Measurements from ENCODE around the gene ZNF492.
"Not testable (repeated sequence)": the region's sequence is repeated elsewhere in the genome, so short reads cannot be mapped to it uniquely, and the experiment has no call there.

ZNF492 gene

DNA sequence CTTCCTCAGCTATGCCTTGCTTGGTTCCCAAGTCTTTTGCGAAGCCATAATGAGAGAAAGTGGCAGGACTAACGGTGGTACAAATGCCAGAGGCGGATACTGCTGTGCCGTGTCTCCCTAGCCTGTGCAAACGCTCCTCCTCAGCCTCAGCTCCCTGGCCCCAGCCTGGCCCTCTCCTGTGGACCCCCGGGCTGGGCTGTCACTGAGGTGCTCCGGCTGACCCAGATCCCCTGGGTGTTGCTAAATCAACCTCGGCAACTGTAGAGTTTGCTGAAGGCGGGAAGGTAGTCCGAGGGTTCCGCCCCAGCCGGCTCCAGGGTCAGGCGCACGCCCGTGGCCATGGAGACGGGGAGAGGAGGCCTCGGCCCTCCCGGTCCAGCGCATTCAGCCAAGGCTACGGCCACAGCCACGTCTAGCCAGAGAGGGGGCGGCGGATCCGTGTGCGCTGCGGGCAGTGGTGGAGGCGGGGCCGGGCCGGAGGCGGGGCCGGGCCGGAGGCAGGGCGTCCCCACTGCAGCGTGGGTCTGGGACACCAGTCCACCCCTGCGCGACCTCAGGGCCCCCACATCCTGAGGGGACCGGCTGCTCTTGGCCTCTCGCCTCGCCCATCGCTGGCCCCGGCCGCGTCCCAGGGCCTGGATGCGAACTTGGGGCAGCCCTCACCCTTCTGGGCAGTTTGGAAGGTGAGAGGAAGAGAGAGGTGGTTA, 16.4 kb upstream of the ZNF492 start:
- no peak for DNase-seq

DNA sequence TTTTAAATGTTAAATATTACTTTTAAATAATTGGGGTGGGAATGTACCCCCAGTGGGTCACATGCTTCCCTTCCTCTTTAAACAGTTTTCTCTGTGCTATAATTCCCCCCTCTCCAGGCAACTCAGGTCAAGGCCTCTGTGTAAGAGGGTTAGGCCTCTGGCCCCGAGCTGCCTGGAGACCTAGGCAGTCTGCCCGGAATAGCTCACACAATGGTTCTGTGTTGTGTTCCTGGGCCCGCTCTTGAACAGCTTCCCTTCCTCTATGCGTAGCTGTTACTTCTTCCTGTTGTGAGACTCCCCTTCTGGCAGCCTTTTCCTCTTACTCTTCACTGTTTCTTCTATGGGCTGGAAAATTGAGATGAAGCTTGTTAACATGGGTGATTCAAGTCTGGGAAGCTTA, 14.8 kb upstream of the ZNF492 start:
- DNase-seq: no peak

DNA sequence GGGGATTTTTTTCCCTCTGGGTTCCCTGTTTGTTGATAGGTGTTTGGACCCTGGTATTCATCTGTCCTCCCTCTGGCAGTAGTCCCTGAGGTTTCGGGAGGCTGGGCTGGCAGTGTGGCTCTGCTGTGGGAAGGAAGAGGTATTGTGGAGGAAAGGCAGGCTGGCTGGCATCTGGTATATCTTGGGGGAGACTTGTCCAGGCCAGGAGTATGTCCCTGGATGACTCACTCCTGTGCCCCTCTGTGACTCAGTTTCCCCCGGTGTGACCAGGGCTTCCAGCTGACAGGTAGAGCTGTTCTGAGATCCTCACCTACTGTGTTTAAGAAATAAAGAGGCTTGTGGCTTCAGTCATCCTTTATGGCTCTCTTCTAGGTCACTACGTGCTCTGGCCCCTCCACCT, 14.2 kb upstream of the ZNF492 start:
- DNase-seq: no peak

DNA sequence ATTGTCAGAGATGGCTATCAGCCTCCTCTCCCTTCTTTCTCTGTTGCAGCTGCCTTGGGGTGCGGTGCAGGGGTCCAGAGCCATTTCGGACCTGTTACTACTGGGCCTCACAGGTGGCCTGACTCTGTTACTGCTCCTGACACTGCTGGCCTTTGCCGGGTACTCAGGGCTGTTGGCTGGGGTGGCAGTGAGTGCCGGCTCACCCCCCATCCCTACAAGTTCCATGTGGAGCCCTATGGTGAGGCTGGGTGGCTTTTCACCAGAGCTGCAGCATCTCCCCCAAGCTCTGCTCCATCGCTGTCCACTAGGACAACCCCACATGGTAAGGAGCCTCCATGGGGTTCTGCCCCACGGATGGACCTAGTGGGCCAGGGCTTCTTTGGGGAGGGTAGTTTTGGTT, 13.7 kb upstream of the ZNF492 start:
- DNase-seq: no peak

DNA sequence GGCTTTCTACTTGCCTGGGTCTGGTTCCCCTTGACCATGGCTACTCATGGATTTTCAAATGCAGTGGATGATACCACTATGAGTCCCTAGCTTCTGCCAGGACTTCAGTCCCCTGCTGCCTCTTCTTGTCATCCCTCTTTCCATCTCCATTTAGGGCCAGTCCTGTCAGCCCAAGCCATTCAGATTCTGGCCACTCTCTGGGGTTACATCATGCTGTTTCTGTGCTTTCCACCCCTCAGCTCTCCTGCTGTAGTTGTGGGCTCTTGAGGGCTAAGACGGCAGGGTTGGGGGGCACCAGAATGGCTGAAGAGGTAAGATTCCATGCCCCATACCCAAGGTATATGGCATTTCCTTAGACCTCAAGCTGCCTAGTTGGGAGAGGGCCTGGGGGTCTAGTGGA, 13.2 kb upstream of the ZNF492 start:
- DNase-seq: no peak

DNA sequence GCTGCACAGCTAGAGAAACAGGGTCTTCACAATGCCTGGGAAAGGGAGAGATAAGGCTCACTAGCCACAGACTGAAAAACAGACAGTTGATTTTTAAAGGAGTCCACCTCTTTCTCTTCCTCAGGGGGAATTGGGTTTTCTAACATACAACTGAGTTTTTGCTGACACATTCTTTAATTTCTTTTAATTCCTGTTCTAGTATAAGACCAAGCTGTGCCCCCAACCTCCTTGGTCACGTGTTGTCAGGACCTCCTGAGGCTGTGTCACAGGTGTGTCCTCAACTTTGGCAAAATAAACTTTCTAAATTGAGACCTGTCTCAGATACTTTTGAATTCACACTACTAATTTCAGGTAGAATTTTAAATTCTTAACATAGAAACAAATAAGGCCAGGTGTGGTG, 12.1 kb upstream of the ZNF492 start:
- no peak for DNase-seq

DNA sequence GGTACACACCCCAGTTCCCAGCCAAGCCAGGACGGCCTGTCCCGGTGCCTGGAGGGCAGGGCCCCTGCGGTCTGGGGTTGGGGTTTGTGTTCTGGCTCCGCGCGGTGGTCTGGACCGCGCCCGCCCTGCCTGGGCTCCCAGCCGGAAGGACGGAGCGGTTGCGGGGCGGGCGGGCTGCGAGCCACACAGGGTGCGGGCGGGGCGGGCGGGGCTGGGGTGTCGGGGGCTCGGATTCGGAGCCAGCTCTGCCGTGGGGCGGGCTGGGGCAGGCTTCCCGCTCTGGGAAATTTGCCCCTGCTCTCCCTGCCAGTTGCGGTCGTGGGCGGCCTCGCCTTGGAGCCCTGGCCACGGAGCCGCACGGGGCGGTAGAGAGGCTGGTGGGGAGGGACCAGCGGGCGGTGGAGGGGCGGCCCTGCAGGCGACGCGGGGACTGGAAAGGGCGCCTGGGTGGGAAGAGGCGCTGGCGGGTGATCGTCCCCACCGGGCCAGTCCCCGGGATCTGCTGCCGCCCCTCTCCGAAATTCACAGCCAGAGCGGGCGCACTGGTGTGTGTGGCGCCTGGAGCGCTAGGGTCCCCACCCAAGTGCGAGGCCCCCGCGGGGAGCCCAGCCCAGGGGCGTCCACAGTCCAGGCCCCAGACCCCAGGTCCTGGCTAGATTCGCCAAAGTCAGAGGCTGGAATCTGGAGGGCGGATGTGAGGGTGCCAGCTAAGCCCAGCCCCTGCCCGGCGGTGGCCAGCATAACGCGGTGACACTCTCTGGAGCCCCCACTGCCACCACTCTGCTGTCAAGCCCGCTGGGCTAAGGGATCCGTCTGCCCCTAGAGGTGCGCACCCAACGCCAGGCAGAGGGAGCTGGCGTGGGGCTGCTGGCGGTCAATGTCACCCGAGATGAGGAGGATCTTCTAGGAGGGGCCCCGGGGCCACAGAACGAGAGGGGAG, 11.0 kb upstream of the ZNF492 start:
- DNase-seq: no peak

DNA sequence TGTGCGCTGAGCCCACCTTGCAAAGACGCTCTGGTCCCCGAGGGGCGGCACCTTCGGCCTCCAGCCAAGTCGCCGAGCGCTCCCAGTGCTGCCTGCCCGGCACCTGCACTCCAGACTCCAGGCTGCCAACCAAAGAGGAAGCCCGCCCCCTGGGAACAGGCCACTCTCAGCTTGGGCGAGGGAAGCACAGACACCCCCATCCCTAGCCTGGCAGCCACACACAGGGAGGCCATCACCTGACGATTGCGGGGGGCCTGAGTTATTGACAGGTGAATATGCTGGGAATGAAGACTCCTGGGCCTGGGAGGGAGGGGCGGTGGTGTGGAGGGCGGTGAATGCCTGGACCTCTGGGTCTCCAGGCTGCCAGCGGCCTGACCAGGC, 10.3 kb upstream of the ZNF492 start:
- DNase-seq: no peak

DNA sequence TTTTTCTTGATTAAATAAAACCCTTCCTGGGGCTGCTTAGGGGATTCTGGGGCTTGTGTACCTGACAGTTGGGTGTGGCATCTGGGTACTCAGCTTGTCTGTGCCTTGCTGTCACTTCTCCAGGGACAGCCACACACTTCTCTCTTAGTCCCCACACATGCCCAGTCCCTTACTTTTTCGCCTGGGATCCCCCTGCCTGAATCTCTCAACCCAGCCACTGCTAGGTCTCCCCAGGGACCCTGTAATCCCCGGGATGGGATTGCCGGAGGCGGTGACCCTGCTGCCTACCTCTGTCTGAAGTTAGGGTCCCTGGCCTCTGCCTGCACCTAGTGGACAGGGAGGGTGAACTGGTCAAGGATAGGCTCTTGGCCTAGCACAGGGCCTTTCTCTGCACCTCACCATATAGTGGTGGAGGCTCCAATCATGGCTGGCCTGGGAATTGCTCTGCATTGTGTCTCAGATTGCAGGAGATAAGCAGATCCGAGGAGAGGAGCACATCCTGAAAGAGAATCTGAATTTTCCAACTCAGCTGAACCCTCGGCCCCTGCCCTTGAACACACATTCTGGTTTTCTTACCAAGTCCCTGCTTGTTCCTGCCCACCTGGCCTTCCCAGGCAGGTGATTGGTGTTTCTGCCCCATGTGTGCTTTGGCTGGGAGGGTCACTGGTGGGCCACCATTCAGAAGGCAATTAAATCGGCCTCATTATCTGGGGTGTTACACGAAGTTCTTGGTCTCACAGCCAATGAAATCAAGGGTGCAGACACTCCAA, 8.7 kb upstream of the ZNF492 start:
- DNase-seq: no peak

DNA sequence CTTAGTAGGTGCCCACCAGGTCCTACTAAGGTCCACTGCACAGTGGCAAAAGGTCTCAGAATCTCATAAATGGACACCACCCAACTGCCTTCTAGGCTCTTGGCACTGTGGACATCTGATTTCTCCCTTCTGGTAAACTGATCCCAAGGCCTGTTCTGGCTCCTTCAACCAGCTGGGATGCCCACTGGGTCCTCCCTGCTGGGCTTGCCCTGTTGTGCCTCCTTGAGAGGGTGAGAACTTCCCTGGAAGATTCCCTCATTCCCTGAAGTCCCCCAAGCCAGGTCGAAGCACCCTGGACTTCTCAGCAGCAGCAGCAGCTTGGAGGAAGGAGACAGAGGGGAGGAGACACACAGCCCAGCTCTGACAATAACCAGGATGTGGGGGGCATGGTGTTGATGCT, 6.6 kb upstream of the ZNF492 start:
- DNase-seq: no peak

DNA sequence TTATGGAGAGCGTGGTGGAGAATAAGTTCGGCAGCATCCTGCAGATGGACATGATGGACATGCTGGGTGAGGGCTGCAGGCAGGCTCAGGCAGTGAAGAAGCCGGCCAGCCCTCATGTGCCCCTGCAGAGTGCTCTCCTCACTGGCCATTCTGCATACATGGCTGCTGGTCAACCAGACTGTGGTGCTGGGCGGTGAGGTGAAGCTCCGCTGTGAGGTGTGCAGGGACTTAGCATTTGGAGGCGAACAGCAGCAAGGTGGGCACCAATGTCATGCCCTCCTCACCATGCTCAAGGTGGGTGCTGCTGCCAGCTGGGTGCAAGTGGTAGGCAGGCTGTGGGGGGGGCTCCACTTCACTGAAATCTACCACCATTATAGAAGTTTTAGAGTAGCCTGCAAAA, 5.7 kb upstream of the ZNF492 start:
- no peak for DNase-seq

DNA sequence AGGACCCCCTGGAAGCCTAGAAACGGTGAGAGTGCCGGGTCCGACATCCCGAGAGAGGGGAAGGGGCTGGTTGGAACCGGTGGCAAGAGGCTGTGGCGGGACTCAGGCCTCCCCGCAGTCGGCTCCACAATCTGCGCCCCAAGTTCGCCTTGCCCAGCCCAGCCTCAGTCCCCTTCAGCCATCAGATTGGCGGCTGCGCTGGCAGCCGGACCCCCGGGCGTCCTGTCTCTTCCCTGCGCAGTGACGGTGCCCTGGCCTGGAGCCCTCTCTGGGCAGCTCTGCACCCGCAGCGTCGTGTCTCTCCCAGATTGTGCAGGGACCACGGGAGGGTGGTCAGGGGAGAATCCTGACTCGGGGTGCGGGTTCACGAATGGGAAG, 315 bp downstream of the ZNF492 start:
- DNase-seq: no peak

DNA sequence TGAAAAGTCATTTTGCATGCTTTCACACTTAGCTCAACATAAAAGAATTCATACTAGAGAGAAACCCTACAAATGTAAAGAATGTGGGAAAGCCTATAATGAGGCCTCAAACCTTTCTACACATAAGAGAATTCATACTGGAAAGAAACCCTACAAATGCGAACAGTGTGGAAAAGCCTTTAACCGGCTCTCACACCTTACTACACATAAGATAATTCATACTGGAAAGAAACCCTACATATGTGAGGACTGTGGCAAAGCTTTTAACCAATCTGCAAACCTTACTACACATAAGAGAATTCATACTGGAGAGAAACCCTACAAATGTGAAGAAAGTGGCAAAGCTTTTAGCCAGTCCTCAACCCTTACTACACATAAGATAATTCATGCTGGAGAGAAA, 51.4 kb downstream of the ZNF492 start:
- DNase-seq: not testable (repeated sequence)

DNA sequence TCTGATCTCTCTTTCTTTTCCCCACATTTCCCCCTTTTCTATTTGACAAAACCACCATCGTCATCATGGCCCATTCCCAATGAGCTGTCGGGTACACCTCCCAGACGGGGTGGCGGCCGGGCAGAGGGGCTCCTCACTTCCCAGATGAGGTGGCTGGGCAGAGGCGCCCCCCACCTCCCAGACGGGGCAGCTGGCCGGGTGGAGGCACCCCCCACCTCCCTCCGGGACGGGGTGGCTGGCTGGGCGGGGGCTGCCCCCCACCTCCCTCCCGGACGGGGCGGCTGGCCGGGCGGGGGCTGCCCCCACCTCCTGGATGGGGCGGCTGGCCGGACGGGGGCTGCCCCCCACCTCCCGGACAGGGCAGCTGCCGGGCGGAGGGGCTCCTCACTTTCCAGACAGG, 68.5 kb downstream of the ZNF492 start:
- DNase-seq: not testable (repeated sequence)

DNA sequence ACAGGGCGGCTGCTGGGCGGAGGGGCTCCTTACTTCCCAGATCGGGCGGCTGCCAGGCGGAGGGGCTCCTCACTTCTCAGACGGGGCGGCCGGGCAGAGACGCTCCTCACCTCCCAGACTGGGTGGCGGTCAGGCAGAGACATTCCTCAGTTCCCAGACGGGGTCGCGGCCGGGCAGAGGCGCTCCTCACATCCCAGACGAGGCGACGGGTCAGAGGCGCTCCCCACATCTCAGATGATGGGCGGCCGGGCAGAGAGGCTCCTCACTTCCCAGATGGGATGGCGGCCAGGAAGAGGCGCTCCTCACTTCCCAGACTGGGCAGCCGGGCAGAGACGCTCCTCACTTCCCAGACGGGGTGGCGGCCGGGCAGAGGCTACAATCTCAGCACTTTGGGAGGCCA, 69.0 kb downstream of the ZNF492 start:
- not testable (repeated sequence) for DNase-seq

DNA sequence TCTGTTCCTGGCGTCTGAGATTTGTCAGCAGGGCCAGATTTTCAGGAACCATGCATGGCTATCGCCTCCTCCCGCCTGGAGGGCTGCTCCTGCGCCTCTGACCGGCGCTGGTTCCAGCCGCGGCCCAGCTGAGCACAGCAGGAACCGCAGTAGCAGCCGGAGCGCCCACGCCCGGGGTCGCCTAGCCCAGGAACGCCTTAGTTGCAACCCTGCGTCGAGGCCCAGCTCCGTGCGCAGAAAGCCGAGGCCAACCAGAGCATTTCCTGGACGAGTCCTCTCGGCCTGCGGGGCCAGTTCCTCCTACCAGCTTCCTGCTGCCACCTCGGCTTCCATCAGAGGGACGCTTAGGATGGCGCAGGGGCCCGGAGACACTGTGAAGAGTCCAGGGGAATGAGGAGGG, 74.9 kb downstream of the ZNF492 start:
- DNase-seq: no peak
